ENCODE results near the gene NGEF.

- TF ChIP-seq MAX (IDR thresholded peaks at IDR 0.05; ENCODE audit: low read depth) = no peak
- no peak for TF ChIP-seq POLR2AphosphoS5 (IDR thresholded peaks at IDR 0.05; ENCODE audit: low read depth, low read length)
These were observed 26.9 kb upstream of the NGEF start for GRCh38 chr2:233039846-233040530.
